Uterus (tissue), 4 donors: ENCODE measurements around the gene IQCH. TPM values are rescaled to one million over a fixed set of nuclear protein-coding genes. Genes with fewer than 3 reads are reported as not detected.

ENCODE experiments used
- DNase-seq, 2 donors: peaks; one replicate each; pipeline ENCODE4 v3.0.0-alpha.2; 2019 to 2020
- H3K27ac ChIP-seq, 2 donors: fragments of 200-600 bp; sonication (generic); 1 replicate in 1 of 2; 2 replicates in 1 of 2; pipeline ENCODE4 v1.5.1; 2016 to 2018
- H3K27me3 ChIP-seq, 2 donors: fragments of 200-600 bp; sonication (generic); one replicate each; pipeline ENCODE4 v1.5.1; 2018 to 2019; ENCODE audit warnings: control low read depth in 1 of 2
- H3K36me3 ChIP-seq, 2 donors: fragments of 200-600 bp; sonication (generic); one replicate each; pipeline ENCODE4 v1.5.1; 2019; ENCODE audit warnings: control low read depth in 1 of 2
- H3K4me1 ChIP-seq, 2 donors: fragments of 200-600 bp; sonication (generic); one replicate each; pipeline ENCODE4 v1.5.1; 2018 to 2019; ENCODE audit warnings: control low read depth in 1 of 2
- H3K4me3 ChIP-seq, 2 donors: fragments of 200-600 bp; sonication (generic); 1 replicate in 1 of 2; 2 replicates in 1 of 2; pipeline ENCODE4 v1.5.1; 2018 to 2019; ENCODE audit warnings: mild to moderate bottlenecking in 1 of 2
- H3K9me3 ChIP-seq, 2 donors: fragments of 200-600 bp; sonication (generic); one replicate each; pipeline ENCODE4 v1.5.1; 2019; ENCODE audit warnings: control low read depth in 1 of 2
- POLR2A ChIP-seq, 2 donors: fragments of 450-650 bp; IDR thresholded peaks; one replicate each; pipeline ENCODE4 v1.6.1; 2016; ENCODE audit warnings: antibody characterized with exemption in 2 of 2, mild to moderate bottlenecking in 1 of 2, moderate library complexity in 1 of 2
- intact Hi-C: fragments of 100-400 bp; cut with DNase I; formaldehyde crosslinking; loops from one replicate; pipeline ENCODE4 v1.15.1; 2023; ENCODE audit warnings: low total_unique reads
- total RNA-seq, 4 donors: library from RNA; depleted of rRNA in 3 of 4; stranded (reverse); fragments of >200 nt in 3 of 4; gene quantifications; one replicate each; pipeline versions ENCODE4 v1.1.0 to v1.2.4, GENCODE V29; 2014 to 2023
- TF ChIP-seq, protein P1 (sequence below), 4 experiments: fragments of 200-600 bp in 2 of 4; fragments of 450-650 bp in 2 of 4; sonication (generic) in 2 of 4; IDR thresholded peaks; one replicate each; pipeline ENCODE4 v1.5.1; 2016 to 2019; ENCODE audit warnings: antibody characterized with exemption in 4 of 4, mild to moderate bottlenecking in 2 of 4, moderate library complexity in 1 of 4
- donor health status: DM: yes; HTN: yes; CAD: no.

IQCH gene
- total RNA-seq, 4 donors from 2014 or later, result 0.26 to 3.0 (median 1.7) TPM

DNA sequence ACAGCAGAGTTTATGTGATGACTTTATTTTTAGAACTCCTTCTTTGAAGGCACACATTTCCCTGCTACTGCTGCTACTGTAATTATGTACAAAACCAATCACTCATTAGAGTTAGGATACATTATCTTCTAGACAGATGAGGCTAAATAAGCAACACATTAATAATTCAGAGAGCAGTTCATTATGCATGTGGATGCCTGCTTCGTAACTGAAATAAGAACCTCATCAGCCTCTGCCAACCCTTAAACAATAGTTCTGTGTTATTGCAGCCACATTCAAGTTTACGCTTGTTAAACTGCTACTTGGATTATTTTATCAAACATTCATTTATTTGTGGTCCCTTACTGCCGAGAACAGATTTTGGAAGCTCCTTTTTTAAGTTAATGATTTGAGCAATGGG, 213.8 kb downstream of the IQCH start:
- intact Hi-C loops, result no loop called here
- no peaks in the 10 kb centered on the region for H3K9me3 ChIP-seq
- H3K27me3 ChIP-seq, result no peaks in the 10 kb centered on the region
- no peaks in the 10 kb centered on the region for H3K4me1 ChIP-seq
- DNase-seq, result no peak
- H3K4me3 ChIP-seq, result no peak overlapping the region
- H3K27ac ChIP-seq, result no peak overlapping the region
- no peaks in the 10 kb centered on the region for H3K36me3 ChIP-seq
- TF ChIP-seq POLR2A (IDR thresholded peaks at IDR 0.05), result no peak
- TF ChIP-seq, protein P1, sequence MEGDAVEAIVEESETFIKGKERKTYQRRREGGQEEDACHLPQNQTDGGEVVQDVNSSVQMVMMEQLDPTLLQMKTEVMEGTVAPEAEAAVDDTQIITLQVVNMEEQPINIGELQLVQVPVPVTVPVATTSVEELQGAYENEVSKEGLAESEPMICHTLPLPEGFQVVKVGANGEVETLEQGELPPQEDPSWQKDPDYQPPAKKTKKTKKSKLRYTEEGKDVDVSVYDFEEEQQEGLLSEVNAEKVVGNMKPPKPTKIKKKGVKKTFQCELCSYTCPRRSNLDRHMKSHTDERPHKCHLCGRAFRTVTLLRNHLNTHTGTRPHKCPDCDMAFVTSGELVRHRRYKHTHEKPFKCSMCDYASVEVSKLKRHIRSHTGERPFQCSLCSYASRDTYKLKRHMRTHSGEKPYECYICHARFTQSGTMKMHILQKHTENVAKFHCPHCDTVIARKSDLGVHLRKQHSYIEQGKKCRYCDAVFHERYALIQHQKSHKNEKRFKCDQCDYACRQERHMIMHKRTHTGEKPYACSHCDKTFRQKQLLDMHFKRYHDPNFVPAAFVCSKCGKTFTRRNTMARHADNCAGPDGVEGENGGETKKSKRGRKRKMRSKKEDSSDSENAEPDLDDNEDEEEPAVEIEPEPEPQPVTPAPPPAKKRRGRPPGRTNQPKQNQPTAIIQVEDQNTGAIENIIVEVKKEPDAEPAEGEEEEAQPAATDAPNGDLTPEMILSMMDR (IDR thresholded peaks at IDR 0.05), result no peak

DNA sequence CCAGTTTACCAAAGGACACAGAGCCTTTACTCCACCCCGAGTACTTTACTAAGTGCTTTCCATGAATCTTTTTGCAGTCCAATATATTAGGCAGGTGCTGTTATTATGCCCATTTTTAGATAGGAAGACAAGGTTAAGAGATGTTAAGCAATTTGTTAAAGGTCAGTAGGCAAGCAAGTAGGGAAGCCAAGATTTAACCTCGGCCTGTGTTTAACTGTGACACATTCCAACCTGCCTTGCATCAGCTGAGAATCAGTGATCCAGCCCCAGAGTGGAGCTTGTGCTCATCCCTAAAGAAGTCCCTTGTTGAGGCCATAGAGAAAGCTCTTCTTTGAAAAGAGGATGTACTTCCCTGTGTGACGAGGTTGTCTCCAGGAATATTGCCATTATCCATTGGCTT, 215.1 kb downstream of the IQCH start:
- H3K27me3 ChIP-seq, result no peaks in the 10 kb centered on the region
- intact Hi-C loops, result no loop called here
- no peak overlapping the region for H3K27ac ChIP-seq

DNA sequence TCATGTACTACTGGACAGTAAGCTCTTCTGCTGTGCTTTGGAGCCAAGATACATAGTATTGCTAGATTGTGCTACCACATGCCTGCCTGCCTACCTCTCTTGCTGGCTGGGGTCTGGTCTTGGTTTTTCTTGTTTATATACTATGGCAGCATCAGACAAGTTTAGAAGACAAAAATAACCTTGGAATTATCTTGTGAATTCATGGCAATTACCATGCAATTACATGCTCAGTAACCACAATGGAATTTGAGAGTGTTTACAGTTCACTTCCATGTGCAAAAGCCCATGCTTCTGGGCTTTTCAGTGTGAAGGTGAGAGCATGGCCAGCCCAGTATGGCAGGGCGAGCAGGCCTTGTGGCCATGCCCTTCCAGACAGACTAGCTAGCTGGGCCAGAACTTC, 218.4 kb downstream of the IQCH start:
- Histone ChIP-seq H3K27ac (no peak overlapping the region), H3K9me3 (no peaks in the 10 kb centered on the region), H3K36me3 (no peaks in the 10 kb centered on the region), H3K4me1 (no peaks in the 10 kb centered on the region), H3K27me3 (no peaks in the 10 kb centered on the region), H3K4me3 (no peak overlapping the region)
- intact Hi-C loops, result no loop called here
- no peak for DNase-seq
- TF ChIP-seq, protein P1 (IDR thresholded peaks at IDR 0.05), result no peak
- TF ChIP-seq POLR2A (IDR thresholded peaks at IDR 0.05), result no peak

More for the DNA sequence above, 215.1 kb downstream of the IQCH start:
- Histone ChIP-seq H3K36me3 (no peaks in the 10 kb centered on the region), H3K9me3 (no peaks in the 10 kb centered on the region), H3K4me3 (no peak overlapping the region), H3K4me1 (no peaks in the 10 kb centered on the region)
- DNase-seq, result no peak
- TF ChIP-seq POLR2A (IDR thresholded peaks at IDR 0.05), result no peak

DNA sequence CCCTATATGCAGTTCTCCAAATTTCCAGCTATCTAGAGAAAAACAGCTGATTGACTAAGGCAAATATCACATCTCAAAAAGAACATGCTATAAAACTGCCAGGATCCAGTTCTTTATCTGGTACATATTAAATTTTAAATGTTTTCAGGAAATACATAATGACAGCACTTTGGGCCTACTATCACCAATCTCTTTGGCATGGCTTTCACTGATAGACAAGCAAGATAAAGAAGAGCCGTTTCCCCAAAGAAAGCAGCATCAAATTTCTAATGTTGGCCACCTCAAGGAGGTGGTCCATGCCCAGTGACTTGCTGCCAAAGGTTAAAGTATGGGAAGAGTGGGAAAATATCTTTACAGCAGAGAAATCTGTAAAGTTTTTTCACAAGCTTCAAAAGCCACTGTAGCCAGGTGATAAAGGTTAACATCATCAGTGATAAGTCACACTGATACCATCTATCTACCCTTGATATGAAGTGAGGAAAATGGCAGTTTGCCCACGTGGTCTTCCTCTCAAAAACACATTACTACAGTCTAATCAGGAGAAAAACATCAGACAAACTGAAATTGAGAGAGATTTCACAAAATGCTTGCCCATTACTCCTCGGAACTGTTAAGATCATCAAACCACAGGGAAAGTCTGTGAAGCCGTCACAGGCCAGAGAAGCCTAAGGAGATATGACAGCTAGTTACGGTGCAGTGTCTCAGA, 220.0 kb downstream of the IQCH start:
- no peaks in the 10 kb centered on the region for H3K9me3 ChIP-seq
- TF ChIP-seq POLR2A (IDR thresholded peaks at IDR 0.05), result no peak
- TF ChIP-seq, protein P1 (IDR thresholded peaks at IDR 0.05), result no peak
- intact Hi-C loops, result no loop called here

DNA sequence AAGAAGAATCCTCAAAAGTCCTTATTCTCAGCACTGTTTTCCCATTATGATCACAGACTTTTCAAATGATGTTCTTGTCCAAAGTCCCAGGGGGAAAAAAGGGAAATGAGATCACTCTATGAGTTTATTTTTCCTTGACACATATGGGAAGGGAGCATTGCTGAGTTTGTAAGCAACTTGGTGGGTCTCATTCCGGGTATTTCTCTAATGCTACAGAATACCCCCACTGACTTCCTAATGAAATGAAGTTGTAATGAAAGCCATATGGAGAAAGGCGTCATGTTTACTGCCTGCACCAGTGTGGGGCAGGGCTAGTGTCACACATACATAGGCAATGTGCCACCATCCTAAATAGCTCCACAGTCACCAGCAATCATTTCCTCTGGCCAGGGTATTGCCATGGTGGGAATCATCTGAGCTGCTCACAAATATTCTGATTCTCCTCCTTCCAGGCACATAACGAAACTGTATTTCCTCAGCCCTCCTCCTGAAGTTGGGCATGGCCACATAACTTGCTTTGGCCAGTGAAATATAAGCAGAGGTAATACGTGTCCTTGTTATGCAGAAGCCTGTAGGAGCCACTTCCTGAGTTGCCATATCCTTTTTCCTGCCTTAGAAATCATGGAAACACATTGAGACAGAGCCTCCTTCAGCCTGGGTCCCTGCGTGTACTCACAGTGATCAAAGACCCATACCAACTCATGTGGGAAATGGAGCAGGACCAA, 225.4 kb downstream of the IQCH start:
- TF ChIP-seq, protein P1 (IDR thresholded peaks at IDR 0.05), result no peak
- no peak for TF ChIP-seq POLR2A (IDR thresholded peaks at IDR 0.05)
- Histone ChIP-seq H3K27ac (no peak overlapping the region), H3K4me1 (no peaks in the 10 kb centered on the region), H3K4me3 (no peak overlapping the region), H3K9me3 (no peaks in the 10 kb centered on the region), H3K27me3 (no peaks in the 10 kb centered on the region), H3K36me3 (no peaks in the 10 kb centered on the region)
- intact Hi-C loops, result no loop called here
- no peak for DNase-seq

More for the DNA sequence above, 220.0 kb downstream of the IQCH start:
- no peak overlapping the region for H3K4me3 ChIP-seq
- no peaks in the 10 kb centered on the region for H3K4me1 ChIP-seq
- no peak overlapping the region for H3K27ac ChIP-seq
- no peak for DNase-seq
- H3K36me3 ChIP-seq, result no peaks in the 10 kb centered on the region
- no peaks in the 10 kb centered on the region for H3K27me3 ChIP-seq
